Smooth muscle cell (in vitro differentiated cells): ENCODE measurements around the gene EMID1. TPM values are rescaled to one million over a fixed set of nuclear protein-coding genes. Genes with fewer than 3 reads are reported as not detected.

Experiments used
- DNase-seq: peaks from one replicate; lab custom pipeline; 2025; ENCODE audit not compliant: unreplicated experiment; lab: John Stamatoyannopoulos, UW
- H2AFZ ChIP-seq: fragments of 200-600 bp; sonication (generic); 2 replicates; pipeline ENCODE4 v1.6.0; 2016; ENCODE audit warnings: antibody characterized with exemption, low read depth, mild to moderate bottlenecking
- H3F3A ChIP-seq: fragments of 200-600 bp; sonication (generic); 2 replicates; pipeline ENCODE4 v1.6.0; 2017; ENCODE audit warnings: antibody characterized with exemption, low read depth
- H3K27ac ChIP-seq: fragments of 200-600 bp; sonication (generic); 2 replicates; pipeline ENCODE4 v1.5.1; 2016; ENCODE audit warnings: low read depth, mild to moderate bottlenecking
- H3K27me3 ChIP-seq: fragments of 200-600 bp; sonication (generic); 2 replicates; pipeline ENCODE4 v1.6.1; 2016; ENCODE audit warnings: low read depth, mild to moderate bottlenecking
- H3K36me3 ChIP-seq: fragments of 200-600 bp; sonication (generic); 2 replicates; pipeline ENCODE4 v1.5.1; 2016; ENCODE audit warnings: low read depth
- H3K4me1 ChIP-seq: fragments of 200-600 bp; sonication (generic); 2 replicates; pipeline ENCODE4 v1.5.1; 2016; ENCODE audit warnings: low read depth
- H3K4me2 ChIP-seq: fragments of 200-600 bp; sonication (generic); 2 replicates; pipeline ENCODE4 v1.6.0; 2016; ENCODE audit warnings: mild to moderate bottlenecking
- H3K4me3 ChIP-seq: fragments of 200-600 bp; sonication (generic); 2 replicates; pipeline ENCODE4 v1.5.1; 2016; ENCODE audit warnings: mild to moderate bottlenecking
- H3K79me2 ChIP-seq: fragments of 200-600 bp; sonication (generic); 2 replicates; pipeline ENCODE4 v1.6.0; 2016; ENCODE audit warnings: low read depth, mild to moderate bottlenecking
- H3K9ac ChIP-seq: fragments of 200-600 bp; sonication (generic); 2 replicates; pipeline ENCODE4 v1.6.0; 2016; ENCODE audit warnings: low read depth
- H3K9me3 ChIP-seq: fragments of 200-600 bp; sonication (generic); replicated peaks from 2 replicates; pipeline ENCODE4 v1.5.1; 2016; ENCODE audit warnings: low read depth
- H4K20me1 ChIP-seq: fragments of 200-600 bp; sonication (generic); 2 replicates; pipeline ENCODE4 v1.6.0; 2016; ENCODE audit warnings: low read depth
- CTCF ChIP-seq: fragments of 200-600 bp; sonication (generic); IDR thresholded peaks from 2 replicates; pipeline ENCODE4 v1.5.1; 2017; ENCODE audit warnings: borderline replicate concordance, mild to moderate bottlenecking, antibody characterized with exemption; ENCODE audit not compliant: insufficient read depth, poor library complexity, severe bottlenecking
- WGBS: methylation state at CpG from one replicate; pipeline ENCODE4 v1.1.7; 2016; ENCODE audit warnings: low lambda C conversion rate; 5-methylcytosine and 5-hydroxymethylcytosine counted together
- polyA plus RNA-seq: library from polyadenylated mRNA; unstranded; fragments of >200 nt; fragmentation: Nextera tagmentation; extraction: Ambion mirVana; gene quantifications from 2 replicates; pipeline ENCODE4 v1.2.1, GENCODE V29; 2016
- total RNA-seq: library from RNA; depleted of rRNA; stranded (reverse); fragments of >200 nt; gene quantifications from 2 replicates; pipeline ENCODE4 v1.2.3, GENCODE V29; 2014

The EMID1 gene
- total and polyA plus RNA-seq, 2 experiments from 2014 or later = 1.1 to 3.9 TPM

- Histone ChIP-seq H3K27ac (no peak overlapping the region), H3F3A (no peaks in the 10 kb centered on the region), H3K27me3 (peaks cover 12% of the 10 kb centered on the region), H3K79me2 (no peaks in the 10 kb centered on the region), H2AFZ (no peak overlapping the region), H3K4me3 (no peak overlapping the region), H3K4me2 (no peak overlapping the region), H3K36me3 (no peaks in the 10 kb centered on the region), H3K9ac (no peak overlapping the region), H3K4me1 (no peaks in the 10 kb centered on the region), H3K9me3 (no peaks in the 10 kb centered on the region), H4K20me1 (no peaks in the 10 kb centered on the region)
- whole genome bisulfite sequencing = 66% methylated on average over 19 of the region's 19 CpGs
- TF ChIP-seq CTCF = no peak
- no peak for DNase-seq
Measured at GRCh38 chr22:29183971-29184848, 21.5 kb upstream of the EMID1 start.

- Histone ChIP-seq H3K27ac (no peak overlapping the region), H3F3A (no peaks in the 10 kb centered on the region), H2AFZ (no peak overlapping the region), H3K4me3 (no peak overlapping the region), H3K27me3 (peaks cover 10% of the 10 kb centered on the region), H3K79me2 (no peaks in the 10 kb centered on the region), H4K20me1 (no peaks in the 10 kb centered on the region), H3K36me3 (no peaks in the 10 kb centered on the region), H3K9ac (no peak overlapping the region), H3K4me2 (no peak overlapping the region), H3K4me1 (no peaks in the 10 kb centered on the region), H3K9me3 (no peaks in the 10 kb centered on the region)
- 83% methylated on average over 12 of the region's 12 CpGs for WGBS
- no peak for DNase-seq
- no peak for TF ChIP-seq CTCF
Measured at GRCh38 chr22:29184849-29185490, 20.7 kb upstream of the EMID1 start.

GRCh38 chr22:29186302-29186701 lies 19.4 kb upstream of the EMID1 start:
- Histone ChIP-seq H3K79me2 (no peaks in the 10 kb centered on the region), H3K9ac (no peak overlapping the region), H3F3A (no peaks in the 10 kb centered on the region), H3K4me1 (no peaks in the 10 kb centered on the region), H3K9me3 (no peaks in the 10 kb centered on the region), H3K4me3 (no peak overlapping the region), H3K27me3 (no peaks in the 10 kb centered on the region), H4K20me1 (no peaks in the 10 kb centered on the region), H3K27ac (no peak overlapping the region), H3K4me2 (no peak overlapping the region), H3K36me3 (no peaks in the 10 kb centered on the region), H2AFZ (no peak overlapping the region)
- TF ChIP-seq CTCF = no peak
- no peak for DNase-seq
- WGBS = 97% methylated on average over 1 of the region's 1 CpG
